ENCODE data around the gene STIP1. TPM values are rescaled to one million over a fixed set of nuclear protein-coding genes. Genes with fewer than 3 reads are reported as not detected.

The STIP1 gene
- total RNA-seq, 1 donor from 2014 or later, result 97.4 TPM

DNA sequence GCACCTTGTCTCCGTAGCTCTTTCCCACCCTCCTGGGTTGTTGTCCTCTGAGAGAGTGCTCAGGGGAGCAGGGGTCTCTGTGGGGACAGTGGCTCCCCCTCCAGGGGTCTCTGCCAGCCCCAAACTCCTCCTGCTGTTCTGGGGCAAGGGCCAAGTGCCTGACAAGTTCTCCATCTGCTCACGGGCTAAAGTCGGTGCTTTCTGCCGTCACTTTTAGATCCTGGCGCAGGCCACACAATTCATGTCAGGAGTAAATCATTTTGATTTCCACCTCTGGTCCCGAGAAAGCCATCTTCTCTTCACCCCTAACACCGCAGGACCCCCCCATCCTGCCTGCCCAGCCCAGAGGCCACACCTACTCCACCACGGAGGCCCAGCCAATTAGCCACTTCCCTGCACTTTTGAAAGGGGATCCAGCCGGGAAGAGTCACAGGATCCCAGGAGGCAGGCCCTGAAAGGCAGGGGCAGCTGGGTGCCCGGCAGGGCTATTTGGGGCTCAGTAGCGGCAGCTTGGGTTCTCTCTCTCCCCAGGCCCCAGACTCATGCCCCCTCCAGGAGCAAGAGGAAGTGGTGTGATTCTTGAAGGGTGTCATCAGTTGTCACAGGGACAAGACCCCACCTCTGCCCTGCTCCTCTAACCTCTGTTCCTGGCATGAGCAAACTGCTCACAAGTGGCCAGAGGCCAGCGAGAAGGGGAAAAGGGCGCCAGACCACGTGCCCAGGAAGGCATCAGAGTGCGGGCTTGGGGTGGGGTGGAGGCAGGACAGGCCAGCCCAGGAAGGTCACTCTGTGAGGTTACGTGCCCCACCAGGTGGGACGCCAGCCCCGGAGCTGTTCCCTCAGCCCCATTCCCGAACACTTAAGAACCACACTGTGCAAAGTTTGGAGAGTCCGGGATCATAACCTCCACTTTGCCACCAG, 21.3 kb upstream of the STIP1 start:
- DNase-seq, result peak; percentile 65
- Histone ChIP-seq H3K27ac (replicated peaks) (peak overlapping the region; percentile 92), H3K36me3 (no peaks in the 10 kb centered on the region), H3K4me1 (peaks cover 34% of the 10 kb centered on the region), H3K4me3 (peak overlapping the region; percentile 90), H3K27me3 (ENCODE audit: low read depth) (no peaks in the 10 kb centered on the region), H3K9me3 (replicated peaks) (no peaks in the 10 kb centered on the region)
- TF ChIP-seq CTCF (IDR thresholded peaks at IDR 0.05; ENCODE audit: borderline replicate concordance), result no peak
- intact Hi-C loops (cut with micrococcal nuclease), result no loop called here

GRCh38 chr11:64165481-64165841, 20.5 kb upstream of the STIP1 start:
- no peak for TF ChIP-seq CTCF (IDR thresholded peaks at IDR 0.05; ENCODE audit: borderline replicate concordance)
- peak overlapping the region; percentile 92 for H3K27ac ChIP-seq (replicated peaks)
- peak overlapping the region; percentile 90 for H3K4me3 ChIP-seq
- no peaks in the 10 kb centered on the region for H3K36me3 ChIP-seq
- peaks cover 34% of the 10 kb centered on the region for H3K4me1 ChIP-seq
- no peaks in the 10 kb centered on the region for H3K9me3 ChIP-seq (replicated peaks)
- intact Hi-C loops (cut with micrococcal nuclease), result no loop called here
- H3K27me3 ChIP-seq (ENCODE audit: low read depth), result no peaks in the 10 kb centered on the region
- no peak for DNase-seq

GRCh38 chr11:64165842-64166635, 19.9 kb upstream of the STIP1 start, which contains the start of gene MACROD1:
MACROD1 (minus strand) TSS chr11:64166113; CDS start chr11:64165994, 119 bp downstream.
- DNase-seq, result peak; percentile 91
- no peaks in the 10 kb centered on the region for H3K27me3 ChIP-seq (ENCODE audit: low read depth)
- peaks cover 34% of the 10 kb centered on the region for H3K4me1 ChIP-seq
- H3K9me3 ChIP-seq (replicated peaks), result no peaks in the 10 kb centered on the region
- H3K36me3 ChIP-seq, result no peaks in the 10 kb centered on the region
- TF ChIP-seq CTCF (IDR thresholded peaks at IDR 0.05; ENCODE audit: borderline replicate concordance), result no peak
- peak within 1 kb of the TSS; percentile 90 for H3K4me3 ChIP-seq
- intact Hi-C loops (cut with micrococcal nuclease), result no loop called here
- peak within 1 kb of the TSS; percentile 92 for H3K27ac ChIP-seq (replicated peaks)

DNA sequence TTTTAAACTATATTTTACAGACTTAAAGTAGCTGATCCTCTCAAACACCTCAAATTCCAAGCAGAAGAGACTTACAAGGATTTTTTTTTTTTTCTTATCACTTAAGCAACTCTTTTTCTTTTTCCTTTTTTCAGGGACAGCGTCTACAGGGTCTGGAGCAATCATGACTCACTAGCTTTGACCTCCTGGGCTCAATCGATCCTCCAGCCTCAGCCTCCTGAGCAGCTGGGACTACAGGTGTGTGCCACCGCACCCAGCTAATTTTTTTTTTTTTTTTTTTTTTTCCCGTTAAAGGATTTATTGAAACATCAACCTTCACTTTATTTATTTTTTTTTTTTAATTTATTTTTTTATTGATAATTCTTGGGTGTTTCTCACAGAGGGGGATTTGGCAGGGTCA, 15.6 kb upstream of the STIP1 start:
- H3K4me3 ChIP-seq, result no peak overlapping the region
- no peaks in the 10 kb centered on the region for H3K36me3 ChIP-seq
- H3K27me3 ChIP-seq (ENCODE audit: low read depth), result no peaks in the 10 kb centered on the region
- H3K27ac ChIP-seq (replicated peaks), result no peak overlapping the region
- TF ChIP-seq CTCF (IDR thresholded peaks at IDR 0.05; ENCODE audit: borderline replicate concordance), result no peak
- no peak for DNase-seq
- H3K4me1 ChIP-seq, result peaks cover 12% of the 10 kb centered on the region
- intact Hi-C loops (cut with micrococcal nuclease), result no loop called here
- H3K9me3 ChIP-seq (replicated peaks), result peaks cover 7% of the 10 kb centered on the region

DNA sequence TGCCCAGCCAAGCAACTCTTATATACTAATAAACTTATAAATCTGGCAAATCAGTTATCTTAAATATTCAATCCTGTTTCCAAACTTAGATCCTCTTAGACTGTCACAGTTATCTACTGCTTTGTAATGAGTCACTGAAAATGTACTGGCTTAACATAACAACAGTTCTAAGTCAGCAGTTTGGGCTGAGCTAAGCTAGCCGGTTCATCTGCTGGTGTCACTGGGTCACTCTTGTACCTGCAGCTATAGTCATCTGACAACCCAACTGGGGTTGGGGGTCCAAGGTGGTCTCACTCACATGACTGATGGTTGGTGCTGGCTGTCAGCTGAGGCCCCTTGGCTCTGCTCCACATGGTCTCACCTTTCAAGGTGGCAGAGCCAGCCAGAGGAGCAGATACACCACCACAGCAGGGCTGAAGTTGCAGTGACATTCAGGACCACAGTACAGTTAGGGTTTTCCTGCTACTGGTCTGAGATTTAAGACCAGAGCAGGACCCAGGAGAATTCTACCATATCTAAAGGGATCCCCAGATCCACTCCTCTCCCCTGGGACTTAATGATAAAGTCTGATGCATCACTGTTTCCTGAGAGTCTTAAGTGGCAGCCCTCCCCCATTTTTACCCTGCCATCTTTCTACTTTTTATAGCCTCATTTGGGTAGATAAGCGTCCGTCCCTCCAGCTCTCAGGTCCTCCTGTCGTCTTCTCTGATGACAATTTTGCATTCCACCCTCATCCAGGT, 12.2 kb upstream of the STIP1 start:
- H3K4me1 ChIP-seq, result no peaks in the 10 kb centered on the region
- no peak overlapping the region for H3K27ac ChIP-seq (replicated peaks)
- no peak for DNase-seq
- no peak overlapping the region for H3K4me3 ChIP-seq
- no peaks in the 10 kb centered on the region for H3K36me3 ChIP-seq
- no peaks in the 10 kb centered on the region for H3K27me3 ChIP-seq (ENCODE audit: low read depth)
- intact Hi-C loops (cut with micrococcal nuclease), result no loop called here
- peaks cover 7% of the 10 kb centered on the region for H3K9me3 ChIP-seq (replicated peaks)
- TF ChIP-seq CTCF (IDR thresholded peaks at IDR 0.05; ENCODE audit: borderline replicate concordance), result no peak
